Nephron progenitor cell (in vitro differentiated cells): ENCODE data around the gene EREG.
A peak's percentile ranks its signal among the peaks of the same experiment; 100 is the strongest.

Experiments used
- DNase-seq: peaks from one replicate; pipeline ENCODE4 v3.0.0; 2021
- H3K27ac Mint-ChIP-seq: 2 replicates; pipeline ENCODE4 v1.8.0; 2021; ENCODE audit warnings: mild to moderate bottlenecking, moderate library complexity, mixed read lengths
- H3K27me3 Mint-ChIP-seq: 2 replicates; pipeline ENCODE4 v1.8.0; 2021; ENCODE audit warnings: mild to moderate bottlenecking, low read depth, mixed read lengths; ENCODE audit not compliant: poor library complexity
- H3K36me3 Mint-ChIP-seq: 2 replicates; pipeline ENCODE4 v1.8.0; 2021; ENCODE audit warnings: low read depth, mixed read lengths
- H3K4me1 Mint-ChIP-seq: 2 replicates; pipeline ENCODE4 v1.8.0; 2021; ENCODE audit warnings: mixed read lengths
- H3K4me3 Mint-ChIP-seq: 2 replicates; pipeline ENCODE4 v1.8.0; 2021; ENCODE audit warnings: mild to moderate bottlenecking, moderate library complexity, mixed read lengths
- H3K9me3 Mint-ChIP-seq: 2 replicates; pipeline ENCODE4 v1.8.0; 2021; ENCODE audit warnings: mild to moderate bottlenecking, moderate library complexity, mixed read lengths
- CTCF ChIP-seq: fragments of 200-600 bp; sonication (generic); IDR thresholded peaks from 2 replicates; pipeline ENCODE4 v1.5.0; 2021; ENCODE audit warnings: antibody characterized with exemption

Gene EREG

GRCh38 chr4:74413265-74413664 is 48.3 kb downstream of the EREG start:
- Mint-ChIP-seq H3K36me3 (no peaks in the 10 kb centered on the region), H3K4me1 (peaks cover 12% of the 10 kb centered on the region), H3K9me3 (no peaks in the 10 kb centered on the region), H3K4me3 (no peak overlapping the region), H3K27ac (no peak overlapping the region), H3K27me3 (peaks cover 1% of the 10 kb centered on the region)
- DNase-seq = no peak
- TF ChIP-seq CTCF = no peak

- H3K27ac Mint-ChIP-seq = peak overlapping the region; percentile 52
- no peak for TF ChIP-seq CTCF
- no peak overlapping the region for H3K4me3 Mint-ChIP-seq
- H3K27me3 Mint-ChIP-seq = peaks cover 4% of the 10 kb centered on the region
- no peaks in the 10 kb centered on the region for H3K36me3 Mint-ChIP-seq
- peaks cover 12% of the 10 kb centered on the region for H3K4me1 Mint-ChIP-seq
- no peak for DNase-seq
- H3K9me3 Mint-ChIP-seq = no peaks in the 10 kb centered on the region
These were observed 49.3 kb downstream of the EREG start for GRCh38 chr4:74414149-74414809.

- Mint-ChIP-seq H3K4me3 (no peak overlapping the region), H3K27ac (no peak overlapping the region), H3K27me3 (peaks cover 4% of the 10 kb centered on the region), H3K9me3 (peaks cover 6% of the 10 kb centered on the region), H3K4me1 (peaks cover 3% of the 10 kb centered on the region), H3K36me3 (no peaks in the 10 kb centered on the region)
- TF ChIP-seq CTCF = no peak
- DNase-seq = no peak
These were observed 50.8 kb downstream of the EREG start for GRCh38 chr4:74415602-74416300.

- Mint-ChIP-seq H3K9me3 (peaks cover 6% of the 10 kb centered on the region), H3K27ac (no peak overlapping the region), H3K4me1 (no peaks in the 10 kb centered on the region), H3K27me3 (peaks cover 4% of the 10 kb centered on the region), H3K36me3 (no peaks in the 10 kb centered on the region), H3K4me3 (no peak overlapping the region)
- no peak for DNase-seq
- no peak for TF ChIP-seq CTCF
These were observed 53.2 kb downstream of the EREG start for GRCh38 chr4:74418063-74418670.

- H3K4me3 Mint-ChIP-seq = no peak overlapping the region
- TF ChIP-seq CTCF = no peak
- no peaks in the 10 kb centered on the region for H3K36me3 Mint-ChIP-seq
- H3K27ac Mint-ChIP-seq = no peak overlapping the region
- H3K4me1 Mint-ChIP-seq = no peaks in the 10 kb centered on the region
- peaks cover 6% of the 10 kb centered on the region for H3K27me3 Mint-ChIP-seq
- no peak for DNase-seq
- peaks cover 6% of the 10 kb centered on the region for H3K9me3 Mint-ChIP-seq
These were observed 55.9 kb downstream of the EREG start for GRCh38 chr4:74420863-74421262.
